Ammon's horn (tissue), 1 donor: ENCODE measurements around the gene PRRT2.
"Not testable (repeated sequence)": the region's sequence is repeated elsewhere in the genome, so short reads cannot be mapped to it uniquely, and the experiment has no call there.

Source experiments
- DNase-seq: peaks from one replicate; pipeline ENCODE4 v3.0.0-alpha.2; 2016; ENCODE audit warnings: low spot score

PRRT2 gene

DNA sequence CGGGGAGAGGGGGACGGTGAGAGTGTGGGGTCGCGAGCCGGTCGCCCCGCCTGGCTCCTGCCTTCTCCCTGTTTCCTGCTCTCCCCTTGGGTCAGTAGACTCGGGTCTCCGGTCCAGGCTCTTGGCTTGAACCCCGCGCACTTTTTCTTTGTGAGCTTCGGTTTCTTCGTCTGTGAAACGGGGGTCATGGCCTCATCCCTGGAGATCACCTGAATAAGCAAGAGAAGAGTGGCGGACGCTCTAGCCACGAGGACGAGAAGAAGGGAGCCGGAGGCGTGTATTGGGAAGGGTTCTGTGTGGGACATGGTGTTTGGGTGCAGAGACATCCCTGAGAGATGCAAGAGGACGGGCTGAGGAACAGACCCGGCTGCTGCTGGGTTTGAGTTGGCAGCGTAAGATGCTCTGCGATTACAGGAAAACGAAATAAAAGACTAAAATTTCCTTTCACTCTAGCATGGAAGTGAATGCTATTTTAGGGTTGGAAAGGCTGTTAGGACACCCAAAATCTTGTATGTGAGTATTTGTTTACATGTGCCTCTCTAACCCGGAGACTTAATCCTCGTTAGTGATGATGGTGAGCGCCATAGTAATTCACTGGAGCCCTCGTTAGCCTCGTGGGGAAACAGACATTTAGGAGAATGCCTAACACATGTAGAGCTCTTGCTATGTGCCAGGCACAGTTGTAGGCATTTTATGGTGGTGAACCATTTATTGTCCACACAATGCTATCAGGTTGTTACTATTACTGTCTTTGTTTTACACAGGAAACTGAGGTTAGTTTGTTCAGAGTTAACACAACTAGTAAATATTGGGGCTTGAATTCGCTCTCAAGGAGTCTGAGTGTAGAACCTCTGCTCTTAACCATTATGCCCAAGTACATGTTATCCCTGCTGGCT is 20.8 kb upstream of the PRRT2 start:
- no peak for DNase-seq

GRCh38 chr16:29791845-29792807 is 19.9 kb upstream of the PRRT2 start:
- DNase-seq = no peak

DNA sequence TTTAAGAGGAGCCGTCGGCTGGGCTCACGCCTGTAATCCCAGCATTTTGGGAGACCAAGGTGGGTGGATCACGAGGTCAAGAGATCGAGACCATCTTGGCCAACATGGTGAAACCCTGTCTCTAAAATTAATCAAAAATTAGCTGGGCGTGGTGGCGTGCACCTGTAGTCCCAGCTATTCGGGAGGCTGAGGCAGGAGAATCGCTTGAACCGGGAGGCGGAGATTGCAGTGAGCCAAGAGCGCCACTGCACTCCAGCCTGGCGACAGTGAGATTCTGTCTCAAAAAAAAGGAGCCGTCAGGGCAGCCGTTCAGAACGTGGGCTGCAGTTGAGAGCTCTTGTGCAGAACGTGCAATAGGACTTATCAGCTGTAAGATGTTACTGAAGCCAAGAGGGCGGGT is 18.8 kb upstream of the PRRT2 start:
- not testable (repeated sequence) for DNase-seq

- DNase-seq = no peak
Measured at GRCh38 chr16:29794231-29794710, 17.7 kb upstream of the PRRT2 start.

- no peak for DNase-seq
Measured at GRCh38 chr16:29802416-29802935, 9.5 kb upstream of the PRRT2 start.

- no peak for DNase-seq
Measured at GRCh38 chr16:29804020-29804419, 8.0 kb upstream of the PRRT2 start.

DNA sequence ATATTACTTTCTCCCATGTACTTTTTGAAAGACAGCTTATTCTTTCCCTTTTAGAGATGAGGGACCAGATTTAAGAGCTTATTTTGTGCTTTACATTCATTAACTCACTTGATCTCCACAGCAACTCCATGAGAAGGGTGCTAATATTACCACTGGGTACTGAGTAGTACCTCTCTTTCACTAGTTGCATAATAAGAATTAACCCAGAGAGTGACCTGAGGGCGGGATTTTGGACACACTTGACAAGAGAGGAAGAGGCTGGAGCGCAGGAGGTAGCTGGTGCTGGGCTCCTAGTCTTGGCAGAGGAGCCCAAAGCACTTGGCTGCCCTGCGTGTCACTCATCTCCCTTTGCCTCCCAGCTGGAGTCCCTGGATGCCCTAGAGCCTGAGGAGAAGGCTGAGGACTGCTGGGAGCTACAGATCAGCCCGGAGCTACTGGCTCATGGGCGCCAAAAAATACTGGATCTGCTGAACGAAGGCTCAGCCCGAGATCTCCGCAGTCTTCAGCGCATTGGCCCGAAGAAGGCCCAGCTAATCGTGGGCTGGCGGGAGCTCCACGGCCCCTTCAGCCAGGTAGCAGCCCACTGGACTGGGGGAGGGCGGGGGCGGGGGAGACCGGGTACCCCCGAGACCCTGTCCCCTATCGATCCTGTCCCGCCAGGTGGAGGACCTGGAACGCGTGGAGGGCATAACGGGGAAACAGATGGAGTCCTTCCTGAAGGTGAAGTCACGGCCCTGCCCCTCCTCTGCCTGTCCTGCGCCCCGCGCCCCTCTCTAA is 7.3 kb upstream of the PRRT2 start:
- DNase-seq = no peak

- peak; percentile 97 for DNase-seq
Measured at GRCh38 chr16:29805232-29806098, 6.5 kb upstream of the PRRT2 start.

DNA sequence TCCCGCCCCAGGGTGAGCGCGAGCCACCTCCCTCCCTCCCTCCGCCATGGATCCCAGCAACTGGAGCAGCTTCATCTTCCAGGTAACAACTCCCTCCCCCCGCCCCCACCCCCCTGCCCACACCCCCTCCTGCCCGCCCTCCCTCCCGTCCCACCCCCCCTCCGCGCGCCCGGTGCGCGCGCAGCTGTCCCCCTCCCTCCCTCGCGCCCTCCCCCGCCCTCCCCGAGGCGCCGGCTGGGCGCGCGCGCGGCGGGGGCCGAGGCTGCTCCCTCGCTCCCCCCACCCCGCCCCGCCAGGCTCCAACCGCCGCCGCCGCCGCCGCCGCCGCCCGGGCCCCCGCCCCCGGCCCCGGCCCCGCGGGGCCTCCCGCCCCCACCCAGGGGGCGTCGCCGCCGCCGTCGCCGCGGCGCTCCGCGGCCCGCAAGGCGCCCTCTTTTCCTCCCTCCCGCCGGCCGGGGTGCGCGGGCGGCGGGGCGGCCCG is 5.9 kb upstream of the PRRT2 start, which contains the start of gene MAZ:
Gene MAZ (plus strand): TSS at position 431 of the 481 bp plus-strand sequence. CDS start 173 bp downstream, outside the sequence.
- DNase-seq = peak; percentile 66

DNA sequence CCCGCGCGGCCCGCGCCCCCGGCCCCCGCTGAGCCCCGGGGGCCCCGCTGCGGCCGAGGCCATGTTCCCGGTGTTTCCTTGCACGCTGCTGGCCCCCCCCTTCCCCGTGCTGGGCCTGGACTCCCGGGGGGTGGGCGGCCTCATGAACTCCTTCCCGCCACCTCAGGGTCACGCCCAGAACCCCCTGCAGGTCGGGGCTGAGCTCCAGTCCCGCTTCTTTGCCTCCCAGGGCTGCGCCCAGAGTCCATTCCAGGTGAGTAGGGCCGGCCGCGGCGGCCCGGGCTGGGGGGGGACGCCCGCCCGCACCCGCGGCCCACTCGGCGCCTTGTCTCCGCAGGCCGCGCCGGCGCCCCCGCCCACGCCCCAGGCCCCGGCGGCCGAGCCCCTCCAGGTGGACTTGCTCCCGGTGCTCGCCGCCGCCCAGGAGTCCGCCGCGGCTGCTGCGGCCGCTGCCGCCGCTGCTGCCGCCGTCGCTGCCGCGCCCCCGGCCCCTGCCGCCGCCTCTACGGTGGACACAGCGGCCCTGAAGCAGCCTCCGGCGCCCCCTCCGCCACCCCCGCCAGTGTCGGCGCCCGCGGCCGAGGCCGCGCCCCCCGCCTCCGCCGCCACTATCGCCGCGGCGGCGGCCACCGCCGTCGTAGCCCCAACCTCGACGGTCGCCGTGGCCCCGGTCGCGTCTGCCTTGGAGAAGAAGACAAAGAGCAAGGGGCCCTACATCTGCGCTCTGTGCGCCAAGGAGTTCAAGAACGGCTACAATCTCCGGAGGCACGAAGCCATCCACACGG is 5.2 kb upstream of the PRRT2 start:
- no peak for DNase-seq

GRCh38 chr16:29807426-29808218 is 4.4 kb upstream of the PRRT2 start:
- DNase-seq = peak; percentile 93

- no peak for DNase-seq
Measured at GRCh38 chr16:29808219-29808900, 3.6 kb upstream of the PRRT2 start.

DNA sequence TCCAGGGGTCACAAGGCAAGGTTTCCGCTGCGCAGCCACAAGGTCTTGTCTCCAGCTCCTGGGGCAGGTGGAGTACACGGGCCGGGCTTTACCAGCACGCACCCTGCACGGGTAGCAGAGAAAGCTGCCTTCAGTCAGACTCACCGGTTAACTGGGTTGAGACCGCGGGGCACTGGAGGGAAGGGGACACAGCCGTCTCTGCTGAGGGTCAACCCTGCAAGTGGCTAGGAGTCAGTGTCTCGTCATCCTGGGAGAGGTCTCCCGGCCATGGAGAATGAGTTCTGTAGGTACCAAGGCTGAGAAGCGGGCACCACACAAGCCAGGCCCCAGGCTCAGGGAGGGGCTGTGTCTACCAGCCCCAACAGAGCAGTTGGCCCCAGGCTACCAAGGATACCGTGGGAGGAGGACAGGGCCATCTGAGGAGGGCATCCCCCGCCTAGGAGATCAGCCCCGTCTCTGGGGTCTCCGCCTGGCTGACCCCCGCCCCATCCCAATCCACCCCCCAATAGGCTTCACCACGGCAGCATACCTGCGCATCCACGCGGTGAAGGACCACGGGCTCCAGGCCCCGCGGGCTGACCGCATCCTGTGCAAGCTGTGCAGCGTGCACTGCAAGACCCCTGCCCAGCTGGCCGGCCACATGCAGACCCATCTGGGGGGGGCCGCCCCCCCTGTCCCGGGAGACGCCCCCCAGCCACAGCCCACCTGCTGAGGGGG is 2.8 kb upstream of the PRRT2 start:
- no peak for DNase-seq

DNA sequence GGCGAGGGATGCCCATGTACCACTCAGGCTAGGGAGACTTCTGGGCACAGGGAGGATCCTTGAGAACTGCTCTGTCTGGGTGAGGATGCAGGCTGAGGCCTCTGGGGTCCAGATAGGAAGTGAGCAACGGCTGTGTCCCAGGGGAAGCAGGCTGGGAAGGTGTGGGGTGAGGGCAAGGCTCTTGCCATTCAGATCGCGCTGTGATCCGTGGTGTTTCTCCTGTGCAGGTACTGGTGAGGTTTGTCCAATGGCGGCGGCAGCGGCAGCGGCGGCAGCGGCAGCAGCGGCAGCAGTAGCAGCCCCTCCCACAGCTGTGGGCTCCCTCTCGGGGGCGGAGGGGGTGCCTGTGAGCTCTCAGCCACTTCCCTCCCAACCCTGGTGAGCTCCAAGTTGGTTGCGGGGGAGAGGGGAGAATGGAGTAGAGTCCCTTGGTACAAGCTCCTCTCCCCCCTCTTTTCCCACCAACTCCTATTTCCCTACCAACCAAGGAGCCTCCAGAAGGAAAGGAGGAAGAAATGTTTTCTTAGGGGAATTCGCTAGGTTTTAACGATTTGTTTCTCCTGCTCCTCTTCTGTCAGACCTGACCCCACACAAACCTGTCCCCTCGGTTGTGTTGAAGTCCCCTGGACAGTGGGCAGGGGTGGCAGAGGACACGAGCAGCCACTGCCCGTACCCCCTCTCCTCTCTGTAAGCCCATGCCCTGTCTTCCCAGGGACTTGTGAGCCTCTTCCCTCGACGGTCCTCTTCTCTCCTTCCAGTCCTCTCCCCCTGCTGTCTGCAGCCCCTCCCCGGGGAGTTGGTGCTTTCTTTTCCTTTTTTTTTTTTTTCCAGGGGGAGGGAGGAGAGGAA is 1.9 kb upstream of the PRRT2 start:
- DNase-seq = no peak

DNA sequence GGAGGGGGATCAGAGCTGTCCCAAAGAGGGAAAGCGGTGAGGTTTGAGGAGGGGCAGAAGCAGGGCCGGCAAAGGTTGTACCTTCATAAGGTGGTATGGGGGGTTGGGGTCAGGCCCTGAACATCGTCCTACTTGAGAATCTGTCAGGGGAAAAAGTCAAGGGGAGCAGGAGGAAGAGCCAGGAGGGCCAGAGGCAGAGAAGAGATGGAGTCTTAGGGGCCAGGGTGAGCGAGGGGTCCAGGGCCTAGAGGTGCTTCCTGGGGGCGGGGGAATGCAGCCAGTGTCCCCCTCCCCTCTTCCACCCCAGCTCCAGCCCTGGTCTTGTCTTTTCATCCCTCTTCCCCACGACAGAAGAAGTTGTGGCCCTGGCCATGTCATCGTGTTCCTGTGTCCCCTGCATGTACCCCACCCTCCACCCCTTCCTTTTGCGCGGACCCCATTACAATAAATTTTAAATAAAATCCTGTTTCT is 1.3 kb upstream of the PRRT2 start:
- no peak for DNase-seq

DNA sequence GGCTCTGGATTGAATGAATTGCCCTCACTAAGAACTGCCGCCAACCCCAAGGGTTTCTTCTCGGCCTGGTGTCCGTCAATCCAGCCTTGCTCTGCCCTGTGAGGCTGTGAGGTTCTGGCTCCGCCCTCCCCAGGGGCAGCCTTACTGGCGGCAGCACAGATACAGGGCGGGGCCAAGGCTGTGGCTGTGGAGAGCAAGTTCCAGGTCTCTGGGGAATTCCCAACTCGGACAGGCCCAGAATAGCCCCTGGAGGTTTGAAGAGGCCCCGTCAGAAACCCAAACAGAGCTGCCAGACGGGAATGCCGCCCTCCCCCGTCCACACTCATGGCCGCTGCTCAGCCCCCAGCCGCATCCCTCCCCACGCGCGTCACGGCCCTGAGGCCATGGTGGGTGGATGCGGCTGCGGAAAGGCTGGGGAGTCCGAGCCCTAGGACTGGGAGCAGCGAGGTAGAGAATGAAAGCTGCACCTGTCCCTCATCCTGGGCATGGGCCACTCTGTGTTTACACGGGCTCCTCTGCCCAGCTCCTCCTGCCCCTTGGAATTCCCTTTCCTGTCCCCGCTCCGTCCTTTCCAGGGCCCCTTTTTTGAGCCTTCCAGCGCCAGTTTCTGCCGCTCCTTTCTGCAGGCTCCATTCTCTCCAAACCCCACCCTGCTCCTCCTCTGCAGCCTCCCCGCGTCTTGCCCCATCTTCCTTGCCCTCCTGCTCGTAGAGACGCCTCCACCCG is 660 bp upstream of the PRRT2 start:
- DNase-seq = peak; percentile 98
